Ascending aorta (tissue), 2 donors: ENCODE data around the gene RGMB. TPM values are rescaled to one million over a fixed set of nuclear protein-coding genes. Genes with fewer than 3 reads are reported as not detected.

Experiments
- DNase-seq, 2 donors: peaks; one replicate each; pipeline ENCODE4 v3.0.0-alpha.2; 2019; ENCODE audit warnings: low spot score in 2 of 2
- H3K27ac ChIP-seq, 2 donors: fragments of 200-600 bp; sonication (generic); one replicate each; pipeline ENCODE4 v1.5.1; 2016 to 2017; ENCODE audit warnings: mild to moderate bottlenecking in 1 of 2
- H3K27me3 ChIP-seq: fragments of 200-600 bp; sonication (generic); one replicate; pipeline ENCODE4 v1.5.1; 2017
- H3K36me3 ChIP-seq, 2 donors: fragments of 200-600 bp; sonication (generic); one replicate each; pipeline ENCODE4 v1.5.1; 2016
- H3K4me1 ChIP-seq, 2 donors: fragments of 200-600 bp; sonication (generic); one replicate each; pipeline ENCODE4 v1.5.1; 2016 to 2017; ENCODE audit warnings: mild to moderate bottlenecking in 1 of 2
- H3K4me3 ChIP-seq, 2 donors: fragments of 200-600 bp; sonication (generic); one replicate each; pipeline ENCODE4 v1.5.1; 2016 to 2017; ENCODE audit warnings: mild to moderate bottlenecking in 1 of 2
- H3K9me3 ChIP-seq, 2 donors: fragments of 200-600 bp; sonication (generic); one replicate each; pipeline ENCODE4 v1.5.1; 2016
- intact Hi-C: fragments of 100-400 bp; cut with DNase I; formaldehyde crosslinking; loops from one replicate; pipeline ENCODE4 v1.15.1; 2023
- total RNA-seq: library from RNA; depleted of rRNA; stranded (reverse); fragments of >200 nt; gene quantifications from one replicate; pipeline ENCODE4 v1.1.0, GENCODE V29; 2016
- TF ChIP-seq, protein P1 (sequence below), 3 experiments: fragments of 200-600 bp in 2 of 3; fragments of 450-650 bp in 1 of 3; sonication (generic) in 2 of 3; IDR thresholded peaks; one replicate each; pipeline ENCODE4 v1.5.1; 2016 to 2019; ENCODE audit warnings: antibody characterized with exemption in 3 of 3, mild to moderate bottlenecking in 1 of 3, moderate library complexity in 1 of 3

The RGMB gene
- total RNA-seq, 1 donor from 2014 or later = 20.9 TPM

DNA sequence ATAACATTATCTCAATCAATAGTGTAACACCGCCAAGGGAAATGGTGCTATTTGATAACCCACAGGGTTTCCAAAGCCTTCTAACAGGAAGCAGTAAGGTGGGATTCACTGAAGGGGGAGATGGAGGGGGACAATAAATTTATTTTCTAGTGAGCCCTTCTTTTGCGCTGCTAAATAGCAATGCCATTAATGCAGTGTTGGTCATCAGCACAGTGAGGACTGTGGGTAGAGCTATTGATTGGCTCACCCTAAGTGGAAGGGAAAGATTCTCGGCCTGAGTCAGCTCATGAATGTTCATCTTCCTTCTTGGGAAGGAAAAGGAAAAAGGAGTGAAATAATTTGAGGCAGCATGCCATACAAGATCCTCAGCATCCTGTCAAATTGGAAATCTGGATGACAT is 25.4 kb downstream of the RGMB start:
- no peak for DNase-seq
- TF ChIP-seq, protein P1, sequence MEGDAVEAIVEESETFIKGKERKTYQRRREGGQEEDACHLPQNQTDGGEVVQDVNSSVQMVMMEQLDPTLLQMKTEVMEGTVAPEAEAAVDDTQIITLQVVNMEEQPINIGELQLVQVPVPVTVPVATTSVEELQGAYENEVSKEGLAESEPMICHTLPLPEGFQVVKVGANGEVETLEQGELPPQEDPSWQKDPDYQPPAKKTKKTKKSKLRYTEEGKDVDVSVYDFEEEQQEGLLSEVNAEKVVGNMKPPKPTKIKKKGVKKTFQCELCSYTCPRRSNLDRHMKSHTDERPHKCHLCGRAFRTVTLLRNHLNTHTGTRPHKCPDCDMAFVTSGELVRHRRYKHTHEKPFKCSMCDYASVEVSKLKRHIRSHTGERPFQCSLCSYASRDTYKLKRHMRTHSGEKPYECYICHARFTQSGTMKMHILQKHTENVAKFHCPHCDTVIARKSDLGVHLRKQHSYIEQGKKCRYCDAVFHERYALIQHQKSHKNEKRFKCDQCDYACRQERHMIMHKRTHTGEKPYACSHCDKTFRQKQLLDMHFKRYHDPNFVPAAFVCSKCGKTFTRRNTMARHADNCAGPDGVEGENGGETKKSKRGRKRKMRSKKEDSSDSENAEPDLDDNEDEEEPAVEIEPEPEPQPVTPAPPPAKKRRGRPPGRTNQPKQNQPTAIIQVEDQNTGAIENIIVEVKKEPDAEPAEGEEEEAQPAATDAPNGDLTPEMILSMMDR (IDR thresholded peaks at IDR 0.05) = no peak
- intact Hi-C loops = no loop called here
- no peaks in the 10 kb centered on the region for H3K9me3 ChIP-seq
- H3K27ac ChIP-seq = no peak overlapping the region
- H3K4me1 ChIP-seq = no peaks in the 10 kb centered on the region
- H3K36me3 ChIP-seq = no peaks in the 10 kb centered on the region
- no peaks in the 10 kb centered on the region for H3K27me3 ChIP-seq
- H3K4me3 ChIP-seq = no peak overlapping the region

DNA sequence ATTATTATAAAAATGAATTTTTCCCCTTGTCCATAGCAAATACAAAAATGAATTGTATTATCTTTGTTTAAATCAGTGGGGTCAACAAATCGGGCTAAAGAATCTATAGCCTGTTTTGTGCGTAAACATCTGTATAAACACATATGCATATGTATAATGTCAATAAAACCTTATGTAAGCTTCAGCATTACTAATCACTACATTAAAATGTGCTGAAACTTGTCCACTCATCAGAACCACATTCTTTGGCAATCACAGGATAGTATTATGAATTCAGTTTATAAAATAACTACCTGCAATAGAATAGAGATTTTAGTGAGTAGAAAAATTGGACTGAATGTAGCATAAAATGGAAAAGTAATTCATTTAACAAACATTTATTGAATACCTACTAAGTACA is 30.6 kb downstream of the RGMB start:
- Histone ChIP-seq H3K4me1 (no peaks in the 10 kb centered on the region), H3K27ac (no peak overlapping the region), H3K4me3 (no peak overlapping the region), H3K27me3 (no peaks in the 10 kb centered on the region), H3K36me3 (no peaks in the 10 kb centered on the region), H3K9me3 (peaks cover 8 to 36% of the 10 kb centered on the region in 2 donors)
- DNase-seq = no peak
- intact Hi-C loops = no loop called here
- TF ChIP-seq, protein P1 (IDR thresholded peaks at IDR 0.05) = no peak

DNA sequence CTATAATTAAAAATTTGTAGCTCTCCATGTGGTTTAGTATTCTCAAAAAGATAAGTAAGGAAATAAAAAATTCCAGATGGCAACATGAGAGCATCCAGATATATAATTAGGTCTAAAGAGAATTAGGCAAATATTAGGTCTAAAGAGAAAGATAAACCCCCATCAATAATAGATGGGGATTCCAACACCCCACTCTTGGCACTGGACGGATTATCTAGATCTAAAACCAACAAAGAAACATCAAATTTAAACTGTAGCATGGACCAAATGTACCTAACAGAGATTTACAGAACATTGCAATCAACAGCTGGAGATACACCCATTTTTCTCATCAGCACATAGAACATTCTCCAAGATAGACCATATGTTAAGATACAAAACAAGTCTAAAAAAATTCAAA is 31.6 kb downstream of the RGMB start:
- Histone ChIP-seq H3K27me3 (no peaks in the 10 kb centered on the region), H3K4me3 (no peak overlapping the region), H3K27ac (no peak overlapping the region), H3K4me1 (no peaks in the 10 kb centered on the region), H3K9me3 (peaks cover 8 to 36% of the 10 kb centered on the region in 2 donors), H3K36me3 (no peaks in the 10 kb centered on the region)
- intact Hi-C loops = no loop called here
- DNase-seq = no peak
- TF ChIP-seq, protein P1 (IDR thresholded peaks at IDR 0.05) = no peak

DNA sequence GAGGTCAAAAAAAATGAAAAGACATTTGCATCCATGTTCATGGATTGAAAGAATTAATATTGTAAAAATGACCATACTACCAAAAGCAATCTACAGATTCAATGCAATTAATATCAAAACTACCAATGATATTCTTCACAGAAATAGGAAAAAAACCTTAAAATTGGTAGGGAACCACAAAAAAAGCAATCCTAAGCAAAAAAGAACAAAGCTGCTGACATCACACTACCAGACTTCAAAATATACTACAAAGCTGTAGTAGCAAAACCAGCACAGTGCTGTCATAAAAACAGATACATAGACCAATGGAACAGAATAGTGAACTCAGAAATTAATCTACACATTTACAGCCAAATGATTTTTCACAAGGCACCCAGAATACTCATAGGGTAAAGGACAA is 34.3 kb downstream of the RGMB start:
- Histone ChIP-seq H3K4me3 (no peak overlapping the region), H3K27me3 (no peaks in the 10 kb centered on the region), H3K27ac (no peak overlapping the region), H3K9me3 (peaks cover 8 to 36% of the 10 kb centered on the region in 2 donors), H3K36me3 (no peaks in the 10 kb centered on the region), H3K4me1 (no peaks in the 10 kb centered on the region)
- no peak for DNase-seq
- TF ChIP-seq, protein P1 (IDR thresholded peaks at IDR 0.05) = no peak
- intact Hi-C loops = no loop called here

DNA sequence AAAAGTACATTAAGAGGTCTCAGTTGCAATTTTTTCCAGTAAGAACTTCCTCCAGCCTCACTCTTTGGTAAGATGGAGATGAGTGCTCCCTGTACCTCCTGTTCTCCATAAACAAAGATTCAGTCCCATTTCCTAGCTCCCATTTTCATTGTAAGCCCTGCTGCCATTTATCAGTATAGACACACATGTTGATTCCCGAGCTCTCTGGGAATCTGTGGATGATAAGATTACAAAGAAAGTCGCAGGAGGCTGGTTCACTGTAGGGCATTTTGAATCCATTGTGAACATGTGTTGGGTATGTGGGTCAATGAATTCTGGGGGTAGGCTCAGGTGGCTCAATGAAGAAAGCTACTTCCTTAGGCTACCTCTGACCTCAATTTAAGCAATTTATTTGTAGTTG is 36.7 kb downstream of the RGMB start:
- no peaks in the 10 kb centered on the region for H3K4me1 ChIP-seq
- H3K27me3 ChIP-seq = no peaks in the 10 kb centered on the region
- no peak overlapping the region for H3K27ac ChIP-seq
- DNase-seq = no peak
- no peaks in the 10 kb centered on the region for H3K36me3 ChIP-seq
- intact Hi-C loops = no loop called here
- TF ChIP-seq, protein P1 (IDR thresholded peaks at IDR 0.05) = no peak
- H3K4me3 ChIP-seq = no peak overlapping the region
- peaks cover 8 to 29% of the 10 kb centered on the region in 2 donors for H3K9me3 ChIP-seq

DNA sequence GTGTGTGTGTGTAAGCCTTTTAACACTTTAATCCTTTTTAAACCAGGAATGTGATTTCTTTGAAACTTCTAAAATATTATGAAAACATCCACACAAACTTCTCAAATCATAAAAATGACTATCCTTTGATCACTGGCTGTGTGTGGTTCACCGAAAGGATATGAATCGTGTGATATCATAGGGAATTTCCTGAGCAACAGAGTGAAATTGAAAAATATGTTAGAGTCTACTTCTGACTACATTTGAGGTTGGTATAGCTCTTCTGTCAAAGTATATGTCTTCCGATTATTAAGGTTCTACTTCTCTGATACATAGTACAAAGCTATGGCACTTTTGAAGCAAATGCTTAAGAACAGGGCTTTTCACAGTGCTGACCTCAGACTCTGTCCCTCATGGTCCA is 40.3 kb downstream of the RGMB start:
- TF ChIP-seq, protein P1 (IDR thresholded peaks at IDR 0.05) = no peak
- intact Hi-C loops = no loop called here
- no peaks in the 10 kb centered on the region for H3K27me3 ChIP-seq

More for the DNA sequence above, 40.3 kb downstream of the RGMB start:
- H3K9me3 ChIP-seq = no peaks in the 10 kb centered on the region
- no peak overlapping the region for H3K27ac ChIP-seq
- no peak for DNase-seq
- no peak overlapping the region for H3K4me3 ChIP-seq
- no peaks in the 10 kb centered on the region for H3K36me3 ChIP-seq
- no peaks in the 10 kb centered on the region for H3K4me1 ChIP-seq
